ENCODE results near the gene FBLN5. TPM values are rescaled to one million over a fixed set of nuclear protein-coding genes. Genes with fewer than 3 reads are reported as not detected.
A peak's percentile ranks its signal among the peaks of the same experiment; 100 is the strongest.

Gene FBLN5
- total and polyA plus RNA-seq, 2 donors (not counting 3 experiments of a cell fraction or from before 2014, with no cell fraction given) = 27.6 to 33.1 TPM

GRCh38 chr14:91837076-91837475 is 110.4 kb downstream of the FBLN5 start:
- H2AFZ ChIP-seq (ENCODE audit: low read depth, low read length) = no peak overlapping the region
- peaks cover 22 to 46% of the 10 kb centered on the region in 2 experiments for H3K27me3 ChIP-seq (ENCODE audit: control insufficient read depth in 2 of 2, insufficient read depth in 2 of 2, low read length in 2 of 2)
- CTCF ChIA-PET = no interaction called here

More at GRCh38 chr14:91837076-91837475, 110.4 kb downstream of the FBLN5 start:
- Histone ChIP-seq H3K4me2 (ENCODE audit: insufficient read depth, low read length) (peak overlapping the region; percentile 40), H3K36me3 (ENCODE audit: control insufficient read depth in 2 of 2, extremely low read depth in 1 of 2, insufficient read depth in 2 of 2, low read length in 2 of 2) (no peaks in the 10 kb centered on the region), H3K9me3 (replicated peaks; ENCODE audit: control insufficient read depth, insufficient read depth, low read length) (no peaks in the 10 kb centered on the region), H3K9me1 (replicated peaks; ENCODE audit: control insufficient read depth, extremely low read depth, insufficient read depth, low read length) (no peaks in the 10 kb centered on the region), H3K4me1 (ENCODE audit: control insufficient read depth, extremely low read depth, insufficient read depth, low read length) (no peaks in the 10 kb centered on the region), H3K27ac (ENCODE audit: insufficient read depth, low read depth, low read length) (no peak overlapping the region), H3K9ac (replicated peaks; ENCODE audit: extremely low read depth, insufficient read depth, low read length) (no peak overlapping the region), H4K20me1 (replicated peaks; ENCODE audit: control insufficient read depth, extremely low read depth, insufficient read depth, low read length) (no peaks in the 10 kb centered on the region), H3K79me2 (ENCODE audit: control insufficient read depth, insufficient read depth, low read length) (no peaks in the 10 kb centered on the region), H3K4me3 (replicated peaks in 1 of 3; ENCODE audit: insufficient read depth in 1 of 3, low read depth in 1 of 3, low read length in 3 of 3) (no peak overlapping the region)
- FAIRE-seq = no peak
- POLR2A ChIA-PET = no interaction called here
- TF ChIP-seq POLR2AphosphoS5 (IDR thresholded peaks at IDR 0.05; ENCODE audit: insufficient read depth, low read depth, low read length) (no peak), MYC (IDR thresholded peaks at IDR 0.05; ENCODE audit: low read depth, low read length) (no peak), FOS (IDR thresholded peaks at IDR 0.05; ENCODE audit: borderline replicate concordance, insufficient read depth, low read length) (no peak), EZH2 (IDR thresholded peaks at IDR 0.05; ENCODE audit: borderline replicate concordance, low read depth, low read length, severe bottlenecking) (no peak), POLR2A (IDR thresholded peaks at IDR 0.05; ENCODE audit: low read depth, low read length) (no peak), CTCF (IDR thresholded peaks at IDR 0.05; ENCODE audit: extremely low read depth in 1 of 2, insufficient read depth in 1 of 2, low read depth in 1 of 2, low read length in 2 of 2) (no peak), JUN (IDR thresholded peaks at IDR 0.05; ENCODE audit: borderline replicate concordance, insufficient read depth, insufficient read length, low read depth) (no peak), GATA2 (IDR thresholded peaks at IDR 0.05; ENCODE audit: insufficient read depth, insufficient read length, low read depth, low read length) (no peak)
- TF ChIP-seq, protein P1, sequence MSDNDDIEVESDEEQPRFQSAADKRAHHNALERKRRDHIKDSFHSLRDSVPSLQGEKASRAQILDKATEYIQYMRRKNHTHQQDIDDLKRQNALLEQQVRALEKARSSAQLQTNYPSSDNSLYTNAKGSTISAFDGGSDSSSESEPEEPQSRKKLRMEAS (IDR thresholded peaks at IDR 0.05; ENCODE audit: insufficient read depth, insufficient read length) = no peak
- intact Hi-C loops (cut with micrococcal nuclease) (loop anchor here (5.0 kb wide), 1 partner anchor 160 kb away; no protein-coding TSS in a partner anchor), dilution Hi-C loops (cut with MboI; ENCODE audit: extremely low pct_ligation_motif_present, low sequenced_read_pairs) (no loop called here)
- BruUV-seq (replicated peaks) = no TSS peak
- DNase-seq (ENCODE audit: low read depth, low spot score) = no peak

Measured in endothelial cell of umbilical vein (primary cell).